Activated T-cell treated with anti-CD3 and anti-CD28 coated beads, Interleukin-2, amount 50 U/mL, for 72 hours (primary cell): ENCODE results near the gene CACNA1C. TPM values are rescaled to one million over a fixed set of nuclear protein-coding genes. Genes with fewer than 3 reads are reported as not detected.
A peak's percentile ranks its signal among the peaks of the same experiment; 100 is the strongest.

Experiments
- ATAC-seq, 2 donors: fragments of 150-1000 bp; cut with Tn5 transposase; replicated peaks in 1 of 2; 2 replicates each; pipeline ENCODE4 v1.10.0; 2021; ENCODE audit warnings: moderate library complexity in 2 of 2, mild to moderate bottlenecking in 1 of 2
- DNase-seq, 2 donors: peaks; one replicate each; pipeline ENCODE4 v3.0.0; 2021 to 2022; ENCODE audit warnings: mixed read lengths in 1 of 2
- H3K27ac Mint-ChIP-seq: one replicate; pipeline ENCODE4 v1.8.0; 2022; ENCODE audit warnings: mild to moderate bottlenecking, moderate library complexity, mixed read lengths
- H3K27me3 Mint-ChIP-seq: one replicate; pipeline ENCODE4 v1.8.0; 2022; ENCODE audit warnings: low read depth, mixed read lengths
- H3K36me3 Mint-ChIP-seq, 2 donors: one replicate each; pipeline ENCODE4 v1.8.0; 2022; ENCODE audit warnings: mixed read lengths in 2 of 2, mild to moderate bottlenecking in 1 of 2; ENCODE audit not compliant: insufficient read depth in 2 of 2
- H3K4me1 Mint-ChIP-seq: one replicate; pipeline ENCODE4 v1.8.0; 2022; ENCODE audit warnings: low read depth, mixed read lengths
- H3K4me3 Mint-ChIP-seq, 2 donors: one replicate each; pipeline ENCODE4 v1.8.0; 2022; ENCODE audit warnings: mild to moderate bottlenecking in 2 of 2, mixed read lengths in 2 of 2, moderate library complexity in 2 of 2
- H3K9me3 Mint-ChIP-seq, 2 donors: one replicate each; pipeline ENCODE4 v1.8.0; 2022; ENCODE audit warnings: mixed read lengths in 2 of 2
- total RNA-seq, 2 donors: library from RNA; stranded (reverse); gene quantifications; one replicate each; pipeline ENCODE4 v1.2.3, GENCODE V29; 2022

Gene CACNA1C
- total RNA-seq, 2 donors from 2014 or later: 0.14 to 0.21 TPM

DNA sequence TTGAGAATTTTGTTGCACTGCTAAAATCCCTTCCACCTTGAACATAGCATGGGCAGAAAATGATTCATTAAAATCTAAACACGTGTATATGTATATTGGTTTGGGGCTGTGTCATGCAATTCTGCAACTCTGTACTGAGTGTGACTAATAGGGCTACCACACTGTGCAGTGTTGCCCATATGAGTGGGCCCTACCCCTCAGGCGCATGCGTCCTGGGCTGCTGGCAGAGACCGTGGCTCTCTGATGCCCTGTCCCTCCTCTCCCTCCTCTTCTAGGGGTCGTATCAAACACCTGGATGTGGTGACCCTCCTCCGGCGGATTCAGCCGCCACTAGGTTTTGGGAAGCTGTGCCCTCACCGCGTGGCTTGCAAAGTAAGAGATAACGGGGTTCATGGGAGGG lies 613.6 kb downstream of the CACNA1C start:
- Mint-ChIP-seq H3K36me3 (no peaks in the 10 kb centered on the region), H3K9me3 (no peaks in the 10 kb centered on the region), H3K27me3 (no peaks in the 10 kb centered on the region), H3K4me1 (no peaks in the 10 kb centered on the region), H3K27ac (no peak overlapping the region), H3K4me3 (no peak overlapping the region)
- DNase-seq: no peak
- ATAC-seq: peak; percentile 58 to 91

DNA sequence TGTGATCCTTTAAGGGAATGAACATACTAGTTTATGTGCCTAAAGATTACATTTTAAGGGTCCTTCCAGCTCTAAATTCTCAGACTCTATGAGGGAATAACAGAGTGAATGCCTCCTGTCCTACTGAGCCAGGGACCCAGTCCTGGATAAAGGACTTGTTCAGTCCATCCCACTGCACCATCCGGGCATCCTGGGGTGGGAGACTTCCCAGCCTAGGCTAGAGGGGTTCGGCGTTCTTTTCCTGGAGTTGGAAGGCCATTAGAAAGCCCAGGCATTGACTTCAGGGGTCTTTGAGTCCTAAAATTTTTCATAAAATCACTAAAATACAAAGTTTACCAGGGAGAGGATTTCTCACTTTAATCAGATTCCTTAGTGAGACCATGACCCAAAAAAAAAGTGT lies 614.1 kb downstream of the CACNA1C start:
- no peaks in the 10 kb centered on the region for H3K4me1 Mint-ChIP-seq
- H3K36me3 Mint-ChIP-seq: no peaks in the 10 kb centered on the region
- no peaks in the 10 kb centered on the region for H3K9me3 Mint-ChIP-seq
- no peaks in the 10 kb centered on the region for H3K27me3 Mint-ChIP-seq
- H3K27ac Mint-ChIP-seq: no peak overlapping the region
- H3K4me3 Mint-ChIP-seq: no peak overlapping the region
- no peak for DNase-seq
- ATAC-seq: no peak

DNA sequence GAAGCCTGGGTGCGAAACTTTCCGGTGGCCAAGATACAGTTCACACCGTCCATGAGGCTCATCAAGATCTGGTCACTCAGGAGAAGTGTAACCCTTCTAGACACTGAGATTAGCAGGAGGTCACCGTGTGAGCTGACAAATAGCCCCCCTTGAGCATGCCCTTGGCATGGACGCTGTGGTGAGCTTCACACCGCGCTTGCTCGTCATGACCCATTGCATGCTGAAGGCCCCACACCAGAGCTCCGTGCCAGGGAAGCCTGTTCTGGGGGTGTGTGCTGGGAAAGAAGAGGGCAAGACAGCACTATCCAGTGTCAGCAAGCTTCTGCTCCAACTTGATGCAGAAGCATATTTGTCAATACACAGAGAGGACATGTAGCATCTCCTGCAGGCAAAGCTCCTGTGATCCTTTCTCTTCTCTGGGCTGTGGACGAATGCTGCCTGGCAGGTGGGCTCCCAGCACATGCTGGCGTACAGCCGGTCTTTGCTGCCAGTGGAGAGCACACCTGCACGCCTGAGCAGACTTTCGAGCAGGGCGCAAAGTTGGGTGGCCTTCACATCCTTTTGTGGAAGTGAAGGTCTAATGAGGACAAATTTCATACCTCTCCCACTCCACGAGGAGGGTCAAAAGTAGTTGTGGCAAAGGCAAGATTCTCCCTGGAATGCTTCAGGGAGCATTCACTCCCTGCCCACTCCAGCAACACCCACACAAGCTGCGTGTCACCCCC lies 615.1 kb downstream of the CACNA1C start:
- no peaks in the 10 kb centered on the region for H3K27me3 Mint-ChIP-seq
- no peak overlapping the region for H3K4me3 Mint-ChIP-seq
- no peaks in the 10 kb centered on the region for H3K36me3 Mint-ChIP-seq
- no peak for ATAC-seq
- H3K27ac Mint-ChIP-seq: no peak overlapping the region
- no peaks in the 10 kb centered on the region for H3K9me3 Mint-ChIP-seq
- H3K4me1 Mint-ChIP-seq: no peaks in the 10 kb centered on the region
- no peak for DNase-seq

DNA sequence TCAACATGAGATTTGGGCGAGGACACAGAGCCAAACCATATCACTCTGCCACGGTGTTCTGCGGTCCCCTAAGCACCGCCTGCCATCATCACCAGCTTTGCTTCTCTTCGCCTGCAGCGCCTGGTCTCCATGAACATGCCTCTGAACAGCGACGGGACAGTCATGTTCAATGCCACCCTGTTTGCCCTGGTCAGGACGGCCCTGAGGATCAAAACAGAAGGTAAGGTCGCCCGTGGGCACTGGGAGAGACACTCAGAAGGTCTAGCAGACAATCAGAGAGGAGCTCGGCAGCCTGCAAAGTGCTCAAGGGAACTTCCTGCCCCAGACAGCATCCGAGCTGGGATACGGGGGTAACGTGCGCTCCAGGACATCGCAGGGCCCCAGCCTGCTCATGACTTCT lies 616.0 kb downstream of the CACNA1C start:
- no peak overlapping the region for H3K27ac Mint-ChIP-seq
- H3K4me3 Mint-ChIP-seq: no peak overlapping the region
- no peak for DNase-seq
- H3K36me3 Mint-ChIP-seq: no peaks in the 10 kb centered on the region
- no peaks in the 10 kb centered on the region for H3K4me1 Mint-ChIP-seq
- no peaks in the 10 kb centered on the region for H3K9me3 Mint-ChIP-seq
- ATAC-seq: peak in 1 of 2 donors; percentile 21
- H3K27me3 Mint-ChIP-seq: no peaks in the 10 kb centered on the region

DNA sequence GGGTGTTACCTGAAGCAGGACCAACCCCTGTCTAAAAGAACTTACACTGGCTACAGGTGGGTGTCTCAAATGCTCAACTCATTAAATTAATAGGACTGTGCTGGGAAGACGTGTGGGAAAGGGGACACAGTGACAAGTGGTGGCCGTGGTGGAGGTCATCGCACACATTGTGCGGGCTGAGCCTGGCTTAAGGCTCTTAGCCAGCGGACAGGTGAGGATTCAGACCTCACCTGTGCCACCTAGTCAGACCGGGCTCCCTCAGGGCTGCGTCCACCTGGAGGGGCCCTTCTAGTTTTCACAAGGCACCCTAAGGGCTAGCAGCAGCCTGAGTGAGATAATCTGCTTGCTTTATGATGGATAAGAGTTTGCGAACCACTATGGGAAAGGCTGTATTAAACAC lies 616.8 kb downstream of the CACNA1C start:
- ATAC-seq: no peak
- Mint-ChIP-seq H3K4me3 (no peak overlapping the region), H3K9me3 (no peaks in the 10 kb centered on the region), H3K27ac (no peak overlapping the region), H3K4me1 (no peaks in the 10 kb centered on the region), H3K36me3 (no peaks in the 10 kb centered on the region), H3K27me3 (no peaks in the 10 kb centered on the region)
- DNase-seq: no peak

DNA sequence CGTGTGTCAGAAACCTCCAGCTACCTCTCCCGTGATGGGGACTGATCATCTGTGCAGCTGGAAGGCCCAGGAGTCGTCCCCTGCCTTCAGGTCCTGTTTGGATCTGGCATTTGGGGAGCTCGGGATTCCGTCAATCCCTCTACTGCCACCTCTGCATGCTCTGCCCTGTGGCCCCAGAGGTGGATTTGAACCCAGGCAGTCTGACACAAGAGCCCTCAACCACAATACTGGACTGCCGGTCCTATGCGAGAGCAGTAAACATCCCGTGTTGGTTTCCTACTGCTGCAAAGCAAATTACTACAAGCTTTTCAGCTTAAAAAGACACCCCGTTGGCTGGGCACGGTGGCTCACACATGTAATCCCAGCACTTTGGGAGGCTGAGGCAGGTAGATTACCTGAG lies 620.1 kb downstream of the CACNA1C start:
- no peak overlapping the region for H3K27ac Mint-ChIP-seq
- H3K9me3 Mint-ChIP-seq: no peaks in the 10 kb centered on the region

DNA sequence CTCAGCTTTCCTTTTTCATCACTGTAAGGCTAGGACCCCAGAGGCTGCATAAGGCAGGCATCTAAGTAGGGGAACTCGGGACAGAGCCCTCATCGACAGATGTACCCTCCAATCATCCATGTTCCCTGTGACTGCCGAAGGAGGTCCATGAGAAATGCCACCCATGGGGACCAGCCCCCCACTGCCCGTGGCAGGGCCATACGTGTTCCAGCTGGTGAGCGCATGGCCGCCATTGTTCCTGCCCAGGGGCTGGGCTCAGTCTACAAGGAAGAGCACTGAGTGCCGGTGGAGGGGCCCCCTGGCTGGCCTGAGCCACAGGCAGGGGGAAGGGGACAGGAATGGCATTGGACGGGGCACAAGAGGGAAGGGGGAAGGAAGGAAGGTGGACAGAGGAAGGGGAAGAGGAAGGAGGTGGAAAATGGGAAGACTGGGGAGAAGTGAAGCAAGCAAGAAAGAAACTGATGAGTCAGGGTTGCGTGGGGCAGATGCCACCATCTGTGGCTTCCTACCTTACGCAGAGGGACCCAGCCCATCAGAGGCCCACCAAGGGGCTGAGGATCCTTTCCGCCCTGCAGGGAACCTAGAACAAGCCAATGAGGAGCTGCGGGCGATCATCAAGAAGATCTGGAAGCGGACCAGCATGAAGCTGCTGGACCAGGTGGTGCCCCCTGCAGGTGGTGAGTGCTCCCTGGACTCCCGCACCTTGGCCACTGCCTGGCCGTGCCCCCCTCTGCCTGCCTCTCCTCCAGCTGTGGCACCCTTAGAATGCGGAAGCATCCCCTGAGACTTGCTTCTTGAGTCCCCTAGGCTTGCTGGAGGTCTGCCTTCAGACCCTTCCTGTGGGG lies 621.4 kb downstream of the CACNA1C start:
- DNase-seq: no peak
- no peak for ATAC-seq
- H3K4me3 Mint-ChIP-seq: no peak overlapping the region
- H3K27me3 Mint-ChIP-seq: no peaks in the 10 kb centered on the region
- H3K36me3 Mint-ChIP-seq: no peaks in the 10 kb centered on the region
- no peaks in the 10 kb centered on the region for H3K9me3 Mint-ChIP-seq
- no peaks in the 10 kb centered on the region for H3K4me1 Mint-ChIP-seq
- no peak overlapping the region for H3K27ac Mint-ChIP-seq

More for the DNA sequence above, 620.1 kb downstream of the CACNA1C start:
- H3K27me3 Mint-ChIP-seq: no peaks in the 10 kb centered on the region
- ATAC-seq (no peak), DNase-seq (no peak)
- no peak overlapping the region for H3K4me3 Mint-ChIP-seq
- H3K36me3 Mint-ChIP-seq: no peaks in the 10 kb centered on the region
- H3K4me1 Mint-ChIP-seq: no peaks in the 10 kb centered on the region

DNA sequence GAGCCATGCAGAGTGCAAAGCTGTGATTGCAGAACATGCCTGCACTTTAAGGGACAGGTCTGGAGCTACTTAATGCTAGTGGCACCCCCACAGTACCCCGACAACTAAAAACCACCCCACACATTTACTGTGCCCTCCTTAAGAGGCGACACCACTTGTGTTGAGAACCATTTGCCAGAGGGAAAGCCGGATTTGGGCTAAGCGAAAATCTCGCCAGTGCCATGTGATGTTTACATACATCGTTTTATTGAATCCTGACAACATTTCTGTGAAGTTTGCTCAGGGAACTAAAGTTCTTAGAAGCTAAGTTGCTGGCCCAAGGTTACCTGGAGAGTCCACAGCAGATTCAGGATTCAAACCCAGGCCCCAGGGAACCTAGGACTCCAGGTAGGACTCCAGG lies 623.0 kb downstream of the CACNA1C start:
- Mint-ChIP-seq H3K27me3 (no peaks in the 10 kb centered on the region), H3K36me3 (no peaks in the 10 kb centered on the region), H3K4me1 (no peaks in the 10 kb centered on the region), H3K4me3 (no peak overlapping the region), H3K27ac (no peak overlapping the region), H3K9me3 (no peaks in the 10 kb centered on the region)
- DNase-seq (no peak), ATAC-seq (no peak)

DNA sequence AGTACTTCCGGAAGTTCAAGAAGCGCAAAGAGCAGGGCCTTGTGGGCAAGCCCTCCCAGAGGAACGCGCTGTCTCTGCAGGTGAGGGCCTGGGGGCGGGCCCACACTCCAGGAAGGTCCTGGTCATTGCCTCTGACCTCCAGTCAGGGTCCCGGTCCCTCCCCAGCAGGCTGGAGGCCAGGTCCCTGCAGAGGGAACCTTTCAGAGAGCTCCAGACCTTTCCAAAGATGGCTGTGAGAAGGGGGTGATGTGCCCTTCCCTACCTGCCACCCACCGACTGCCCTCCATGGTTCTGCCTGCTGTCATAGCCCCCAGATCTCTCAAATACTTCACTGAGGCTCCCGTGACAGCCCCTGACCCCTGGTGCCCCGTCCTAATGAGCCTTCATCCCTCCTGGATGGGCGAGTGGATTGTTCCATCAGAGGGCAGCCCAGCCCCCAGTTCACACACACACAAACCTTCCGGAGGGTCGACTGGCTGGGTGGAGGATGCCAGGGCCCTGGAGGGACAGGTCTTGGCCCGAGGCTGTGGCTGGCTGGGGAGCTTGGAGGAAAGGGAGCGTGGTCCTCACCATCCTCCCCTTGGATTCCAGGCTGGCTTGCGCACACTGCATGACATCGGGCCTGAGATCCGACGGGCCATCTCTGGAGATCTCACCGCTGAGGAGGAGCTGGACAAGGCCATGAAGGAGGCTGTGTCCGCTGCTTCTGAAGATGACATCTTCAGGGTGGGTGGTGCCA lies 624.5 kb downstream of the CACNA1C start:
- DNase-seq: no peak
- no peaks in the 10 kb centered on the region for H3K4me1 Mint-ChIP-seq

DNA sequence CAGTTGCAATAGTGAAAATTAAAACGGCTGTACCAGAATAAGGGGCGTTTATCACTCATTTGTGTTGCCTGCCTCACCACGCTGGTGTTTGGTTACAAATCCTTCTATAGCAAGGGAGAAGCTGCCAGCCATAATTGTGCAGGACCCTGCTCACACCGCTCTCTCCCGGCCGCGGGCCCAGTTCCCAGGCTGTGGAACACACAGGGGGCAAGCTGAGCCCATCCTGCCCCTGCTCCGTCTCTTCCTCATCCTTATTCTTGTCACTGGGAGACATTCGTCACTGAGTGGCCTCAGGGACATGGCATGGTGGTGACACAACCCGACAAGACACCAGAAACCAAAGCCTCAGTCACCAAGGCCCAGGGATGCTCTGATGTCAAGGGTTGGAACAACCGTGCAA lies 625.6 kb downstream of the CACNA1C start:
- H3K4me1 Mint-ChIP-seq: peaks cover 9% of the 10 kb centered on the region
- peaks cover 0 to 2% of the 10 kb centered on the region in 2 donors for H3K36me3 Mint-ChIP-seq
- no peak overlapping the region for H3K27ac Mint-ChIP-seq
- H3K27me3 Mint-ChIP-seq: no peaks in the 10 kb centered on the region
- peaks cover 2% of the 10 kb centered on the region in 2 donors for H3K9me3 Mint-ChIP-seq
- ATAC-seq: no peak
- no peak overlapping the region for H3K4me3 Mint-ChIP-seq
- DNase-seq: no peak

More for the DNA sequence above, 624.5 kb downstream of the CACNA1C start:
- no peak overlapping the region for H3K27ac Mint-ChIP-seq
- no peaks in the 10 kb centered on the region for H3K9me3 Mint-ChIP-seq
- H3K27me3 Mint-ChIP-seq: no peaks in the 10 kb centered on the region
- no peaks in the 10 kb centered on the region for H3K36me3 Mint-ChIP-seq
- no peak for ATAC-seq
- no peak overlapping the region for H3K4me3 Mint-ChIP-seq

DNA sequence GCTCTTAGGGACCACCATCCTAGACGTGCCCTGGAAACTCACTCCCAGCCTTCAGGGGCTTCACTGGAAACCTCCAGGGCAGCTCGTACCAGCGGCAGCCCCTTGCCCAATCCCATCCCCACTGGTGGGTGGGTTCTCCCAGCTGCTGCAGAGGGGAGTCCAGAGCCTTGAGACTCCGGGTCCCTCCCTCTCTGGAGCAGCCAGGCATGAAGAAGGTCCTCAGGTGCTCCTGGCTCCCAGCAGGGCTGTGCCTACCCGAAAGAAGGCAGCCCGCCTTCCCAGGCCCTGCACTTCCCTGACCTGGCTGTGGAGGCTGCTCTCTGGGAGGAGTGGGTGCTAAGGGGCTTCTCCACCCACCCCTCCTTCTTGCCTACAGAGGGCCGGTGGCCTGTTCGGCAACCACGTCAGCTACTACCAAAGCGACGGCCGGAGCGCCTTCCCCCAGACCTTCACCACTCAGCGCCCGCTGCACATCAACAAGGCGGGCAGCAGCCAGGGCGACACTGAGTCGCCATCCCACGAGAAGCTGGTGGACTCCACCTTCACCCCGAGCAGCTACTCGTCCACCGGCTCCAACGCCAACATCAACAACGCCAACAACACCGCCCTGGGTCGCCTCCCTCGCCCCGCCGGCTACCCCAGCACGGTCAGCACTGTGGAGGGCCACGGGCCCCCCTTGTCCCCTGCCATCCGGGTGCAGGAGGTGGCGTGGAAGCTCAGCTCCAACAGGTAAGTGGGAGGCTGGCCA lies 626.5 kb downstream of the CACNA1C start:
- Mint-ChIP-seq H3K27ac (no peak overlapping the region), H3K9me3 (peaks cover 2% of the 10 kb centered on the region in 2 donors), H3K27me3 (no peaks in the 10 kb centered on the region), H3K36me3 (peaks cover 0 to 2% of the 10 kb centered on the region in 2 donors), H3K4me1 (peaks cover 13% of the 10 kb centered on the region), H3K4me3 (no peak overlapping the region)
- DNase-seq (no peak), ATAC-seq (no peak)

DNA sequence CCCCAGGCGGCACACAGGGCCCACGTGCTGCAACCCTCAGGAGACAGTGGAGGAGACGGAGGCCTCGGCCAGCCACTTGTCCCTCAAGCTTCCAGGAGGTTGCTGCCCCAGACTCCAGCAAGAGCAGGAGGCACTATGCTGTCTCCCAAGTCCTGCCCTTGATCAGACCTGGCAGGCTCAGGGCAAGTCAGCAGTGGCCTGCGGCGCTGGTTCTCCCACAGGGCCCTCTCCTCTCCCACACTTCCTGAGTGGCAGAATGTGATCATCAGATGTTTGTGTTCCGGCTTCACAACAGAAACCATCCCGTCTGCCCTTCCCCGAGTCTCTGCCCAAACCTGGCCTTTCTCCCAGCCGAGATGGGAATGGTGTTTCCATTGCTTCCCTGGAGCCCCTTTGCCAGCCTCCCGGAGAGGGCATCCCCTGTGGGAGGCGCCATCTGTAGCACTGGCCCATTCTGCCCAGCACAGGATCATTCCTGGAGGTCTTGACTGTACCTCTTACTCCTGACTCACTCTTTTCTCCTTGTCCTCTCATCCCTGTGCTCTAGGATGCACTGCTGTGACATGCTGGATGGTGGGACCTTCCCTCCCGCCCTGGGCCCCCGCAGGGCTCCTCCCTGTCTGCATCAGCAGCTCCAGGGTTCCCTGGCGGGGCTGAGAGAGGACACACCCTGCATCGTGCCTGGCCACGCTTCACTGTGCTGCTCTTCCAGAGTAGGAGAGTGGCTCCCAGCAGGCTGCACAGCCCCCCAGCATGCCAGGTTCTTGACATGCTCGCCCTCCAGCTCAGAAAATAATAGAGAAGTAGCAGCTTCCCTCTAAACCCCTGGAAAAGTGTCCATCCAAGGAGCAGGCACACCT lies 627.3 kb downstream of the CACNA1C start:
- no peak for DNase-seq
- H3K9me3 Mint-ChIP-seq: peaks cover 2% of the 10 kb centered on the region in 2 donors

More for the DNA sequence above, 627.3 kb downstream of the CACNA1C start:
- ATAC-seq: no peak
- Mint-ChIP-seq H3K27me3 (no peaks in the 10 kb centered on the region), H3K36me3 (peaks cover 0 to 2% of the 10 kb centered on the region in 2 donors), H3K4me3 (no peak overlapping the region), H3K4me1 (peaks cover 13% of the 10 kb centered on the region), H3K27ac (no peak overlapping the region)
